Limb (tissue), 2 donors: ENCODE measurements around the gene VAMP2.
A peak's percentile ranks its signal among the peaks of the same experiment; 100 is the strongest.

Experiments
- DNase-seq, 2 donors: peaks; one replicate each; pipeline ENCODE4 v3.0.0-alpha.2; 2016; ENCODE audit errors: extremely low spot score in 2 of 2

Gene VAMP2

GRCh38 chr17:8123695-8124349, 38.9 kb downstream of the VAMP2 start, which contains the start of gene HES7:
Gene HES7, minus strand, starts transcription at chr17:8124106. Its CDS starts 22 bp downstream, at chr17:8124084.
- peak in 1 of 2 donors; percentile 55 for DNase-seq

DNA sequence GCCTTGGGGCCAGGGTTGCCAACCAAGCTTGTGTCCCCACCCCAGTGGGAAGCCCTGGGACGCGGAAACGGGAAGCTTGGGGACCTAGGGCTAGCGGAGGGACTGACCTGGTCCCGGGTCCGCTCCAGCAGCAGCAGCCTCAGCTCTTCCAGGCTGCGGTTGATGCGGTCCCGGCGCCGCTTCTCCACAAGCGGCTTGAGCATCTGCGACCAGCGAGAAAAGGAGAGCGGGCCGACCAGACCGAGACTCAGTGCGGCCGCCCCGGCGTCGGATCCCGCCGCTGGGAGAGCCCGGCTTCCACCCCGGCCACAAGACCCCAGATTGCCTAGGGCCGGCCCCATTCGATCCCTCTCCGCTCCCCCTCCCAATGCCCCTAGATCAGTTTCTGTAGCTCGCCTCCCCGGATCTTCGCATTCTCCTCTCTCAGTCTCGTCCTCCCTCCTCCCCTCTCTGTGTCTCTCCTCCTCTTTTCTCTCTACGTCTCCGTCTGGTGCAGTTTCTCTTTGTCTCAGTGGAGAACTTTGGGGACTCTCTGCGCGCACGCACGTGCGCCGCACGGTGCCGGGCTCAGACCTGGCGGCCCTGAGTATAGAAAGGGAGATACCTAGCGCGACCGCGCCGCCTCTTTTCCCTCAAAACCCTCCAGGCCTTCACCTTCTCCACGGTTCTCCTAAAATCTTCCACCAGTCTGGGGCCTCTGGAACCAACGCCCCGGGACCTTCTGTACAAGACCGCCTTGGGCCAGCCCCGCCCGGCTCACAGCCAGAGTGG, 39.6 kb downstream of the VAMP2 start:
- peak in 1 of 2 donors; percentile 54 for DNase-seq

DNA sequence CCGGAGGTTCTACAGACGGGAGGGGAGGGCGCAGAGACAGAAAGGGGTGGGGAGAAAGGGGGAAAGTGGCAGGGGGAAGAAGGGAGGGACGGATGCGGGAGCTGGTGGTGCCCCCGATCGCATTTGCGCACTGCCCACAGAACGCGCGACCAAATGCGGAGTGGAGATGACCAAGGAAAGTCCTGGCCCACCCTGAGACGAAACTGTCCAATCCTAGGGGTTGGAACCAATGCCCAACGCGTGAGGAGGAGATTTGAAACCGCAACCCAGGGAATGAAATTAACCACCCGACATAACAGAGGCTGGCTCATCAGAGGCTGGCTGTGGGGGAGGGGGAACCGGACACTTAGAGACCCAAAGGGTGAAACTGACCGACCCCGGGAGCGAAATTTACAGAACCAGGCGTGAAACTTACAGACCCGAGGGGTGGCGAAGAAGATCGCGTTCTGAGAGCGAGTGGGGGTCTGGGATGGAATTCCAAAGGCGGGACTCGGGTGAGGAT, 40.3 kb downstream of the VAMP2 start:
- DNase-seq: no peak

DNA sequence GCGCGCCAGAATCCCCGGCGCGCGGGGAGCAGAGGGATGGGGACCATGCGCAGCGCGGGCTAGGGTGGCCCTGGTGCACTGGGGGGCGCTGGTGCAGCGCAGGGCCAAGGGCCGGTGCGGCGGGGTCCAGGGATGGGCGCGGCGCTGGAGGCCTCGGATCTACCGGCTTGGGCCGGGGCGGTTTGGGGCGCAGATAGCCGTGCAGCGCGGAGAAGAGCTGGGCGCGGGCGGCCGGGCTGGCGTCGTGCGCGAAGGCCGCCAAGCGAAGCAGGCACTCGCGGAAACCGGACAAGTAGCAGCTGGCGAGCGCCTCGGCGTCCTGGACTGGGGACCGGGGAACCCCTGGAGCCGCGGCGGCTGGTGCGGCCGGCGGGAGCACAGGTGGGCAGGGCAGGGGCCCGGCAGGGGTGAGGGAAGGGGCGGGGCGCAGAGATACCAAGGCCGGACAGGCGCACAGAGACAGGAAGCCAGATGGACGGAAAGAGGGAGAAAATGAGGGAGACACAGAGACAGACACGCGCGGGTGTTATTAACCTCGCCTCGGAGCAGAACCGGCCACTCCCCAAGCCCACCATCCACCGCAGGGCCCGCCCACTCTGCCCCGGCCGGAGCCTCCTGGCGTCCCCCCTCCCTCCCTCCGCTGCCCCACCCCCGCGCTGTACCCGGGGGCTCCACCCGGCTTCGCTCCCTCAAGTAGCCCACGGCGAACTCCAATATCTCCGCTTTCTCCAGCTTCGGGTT, 40.9 kb downstream of the VAMP2 start:
- DNase-seq: peak in 1 of 2 donors; percentile 77

DNA sequence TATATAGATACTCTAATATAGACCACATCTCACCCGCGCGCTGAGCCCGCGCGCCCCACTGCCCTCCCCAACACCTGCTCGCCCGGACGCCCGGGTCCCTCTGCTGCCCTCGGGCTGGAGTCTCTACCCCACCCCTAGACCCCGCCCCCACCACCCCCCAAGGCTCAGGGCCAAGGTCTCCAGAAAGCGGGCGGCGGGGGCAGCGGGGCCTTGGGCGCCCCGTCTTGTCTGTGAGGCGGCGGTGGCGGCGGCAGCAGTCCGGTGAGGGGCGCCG, 41.4 kb downstream of the VAMP2 start:
- DNase-seq: no peak

GRCh38 chr17:8120520-8121406, 42.0 kb downstream of the VAMP2 start:
- peak in 1 of 2 donors; percentile 80 for DNase-seq

DNA sequence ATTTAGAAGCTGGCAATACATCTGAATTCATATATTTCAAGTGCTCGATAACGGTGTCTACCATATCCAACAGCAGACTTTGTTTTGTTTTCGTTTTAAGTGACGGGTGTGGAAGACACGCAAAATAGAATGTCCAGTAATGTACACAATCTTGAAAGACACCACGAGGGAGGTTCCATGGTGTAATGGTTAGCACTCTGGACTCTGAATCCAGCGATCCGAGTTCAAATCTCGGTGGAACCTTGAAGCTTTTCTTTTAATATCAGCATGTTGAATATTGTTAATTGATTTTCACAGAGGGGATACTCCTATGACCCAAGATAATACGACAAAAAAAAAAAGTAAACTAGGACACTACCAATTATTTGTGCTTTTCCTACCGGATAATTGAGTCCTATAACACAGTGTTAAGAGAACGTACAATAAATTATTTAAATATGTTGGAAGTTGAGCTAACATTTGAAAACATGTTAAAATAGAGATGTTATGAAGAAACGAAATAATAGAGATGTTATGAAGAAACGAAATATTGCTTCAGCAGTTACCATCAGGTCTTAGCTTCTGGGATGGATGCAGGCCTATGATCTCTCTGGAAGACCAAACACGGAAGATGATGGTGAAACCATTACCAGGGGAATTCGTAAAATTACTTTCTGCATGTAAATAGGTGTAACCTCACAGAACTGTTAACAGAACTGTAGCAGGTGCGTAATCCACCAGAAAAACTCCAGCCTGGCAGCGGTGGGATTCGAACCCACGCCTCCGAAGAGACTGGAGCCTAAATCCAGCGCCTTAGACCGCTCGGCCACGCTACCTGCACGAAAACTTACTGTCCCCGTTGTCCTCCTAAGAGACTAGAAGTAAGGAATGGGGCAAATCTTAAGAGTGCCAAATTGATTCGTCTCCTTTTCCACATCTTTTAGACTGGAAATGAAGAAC, 42.9 kb downstream of the VAMP2 start:
- peak; percentile 90 to 92 for DNase-seq

DNA sequence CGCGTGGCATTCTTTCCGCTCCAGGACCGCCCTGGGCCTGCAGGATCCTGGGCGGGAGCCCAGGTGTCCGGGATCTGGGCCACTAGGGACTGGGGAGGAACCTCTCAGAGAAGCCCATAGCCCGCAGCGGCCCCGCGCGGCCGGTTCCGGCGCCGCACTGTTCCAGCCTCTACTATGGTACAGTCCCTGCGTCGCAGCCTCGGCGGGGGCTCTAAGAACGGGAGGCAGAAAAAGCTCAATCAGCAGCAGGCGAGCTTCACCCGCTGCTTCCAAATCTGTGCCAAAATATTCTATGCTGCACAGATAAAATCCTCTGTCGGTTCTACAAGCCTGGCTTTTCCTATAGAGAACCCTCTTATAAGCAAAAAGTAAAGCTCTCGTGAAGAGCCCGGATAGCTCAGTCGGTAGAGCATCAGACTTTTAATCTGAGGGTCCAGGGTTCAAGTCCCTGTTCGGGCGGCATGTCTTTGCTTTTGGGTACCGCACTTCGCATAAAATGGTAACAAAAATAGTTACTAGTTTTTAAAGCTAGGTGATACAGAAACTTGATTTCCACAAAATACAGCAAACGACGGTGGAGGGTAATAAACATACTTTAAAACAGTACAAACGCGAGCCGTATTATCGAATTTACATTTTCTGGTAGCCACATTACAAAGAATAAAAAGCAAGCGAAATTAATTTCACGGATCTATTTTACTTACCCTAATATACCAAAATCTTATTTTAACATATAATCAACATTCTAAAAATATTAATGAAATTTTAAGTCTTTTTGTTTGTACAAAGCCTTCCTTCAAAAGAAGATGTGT, 43.8 kb downstream of the VAMP2 start:
- DNase-seq: peak; percentile 90 to 92

- peak in 1 of 2 donors; percentile 53 for DNase-seq
Measured at GRCh38 chr17:8117980-8118768, 44.6 kb downstream of the VAMP2 start, which contains the start of gene ALOXE3. Gene ALOXE3, minus strand, starts transcription at chr17:8118514. Its CDS starts 524 bp downstream, at chr17:8117990.

GRCh38 chr17:8117367-8117979, 45.3 kb downstream of the VAMP2 start:
- peak in 1 of 2 donors; percentile 34 for DNase-seq

GRCh38 chr17:8116776-8117175, 46.0 kb downstream of the VAMP2 start:
- DNase-seq: no peak

DNA sequence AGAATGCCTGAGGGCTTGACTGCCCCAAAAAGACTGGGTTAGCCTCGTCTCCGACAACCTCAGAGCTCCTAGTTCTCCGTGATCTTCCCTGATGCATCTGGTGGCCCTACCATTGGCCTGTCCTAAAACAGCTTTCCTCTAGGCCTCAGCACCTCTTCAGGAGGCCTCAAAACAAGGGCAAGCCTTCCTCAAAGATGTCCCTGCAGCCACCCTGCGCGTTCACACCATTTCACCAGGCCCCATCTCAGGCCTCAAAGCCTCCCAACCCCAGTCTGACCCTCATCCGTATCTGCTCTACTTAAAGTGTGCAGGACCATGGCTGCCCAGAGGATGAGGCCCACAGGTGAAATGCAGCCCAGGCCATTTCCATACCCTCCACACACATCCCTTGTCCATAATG, 51.8 kb downstream of the VAMP2 start:
- no peak for DNase-seq

GRCh38 chr17:8110456-8110804, 52.3 kb downstream of the VAMP2 start:
- DNase-seq: no peak

DNA sequence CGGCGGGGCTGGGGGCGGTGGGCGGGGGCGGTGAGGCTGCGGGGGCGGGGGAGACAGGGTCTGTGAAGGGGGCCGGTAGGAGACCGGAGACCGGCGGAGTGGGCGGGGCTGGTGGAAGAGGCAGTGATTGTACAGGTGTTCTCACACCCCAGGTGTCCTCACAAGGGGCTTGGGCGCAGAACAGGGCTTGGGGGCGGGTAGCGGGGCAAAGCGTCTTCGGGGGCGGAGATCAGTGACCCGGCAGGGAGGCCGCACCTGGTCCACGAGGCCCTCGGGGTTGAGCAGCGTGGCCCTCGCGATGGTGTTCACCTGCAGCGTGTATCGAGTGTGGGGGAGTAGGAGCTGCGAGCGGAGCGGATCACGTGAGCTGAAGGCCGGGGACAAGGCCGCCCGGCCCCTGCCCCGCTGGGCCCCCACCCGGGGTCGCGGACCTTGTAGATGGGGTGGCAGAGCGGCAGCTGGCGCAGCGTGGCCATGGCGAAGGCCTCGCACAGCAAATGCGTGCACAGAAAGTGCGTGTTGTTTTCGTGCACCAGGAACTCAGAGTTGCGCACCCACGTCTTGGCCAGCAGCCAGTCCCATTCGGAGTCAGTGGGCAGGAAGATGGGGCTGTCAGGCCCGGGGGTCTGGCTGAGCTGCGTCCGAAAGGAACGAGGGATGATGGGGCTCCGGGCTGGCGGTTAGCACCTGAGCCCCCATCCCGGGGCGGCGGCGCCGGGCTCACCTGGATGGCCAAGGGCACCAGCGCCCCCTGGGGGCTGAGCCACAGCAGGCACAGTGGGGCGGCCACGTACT, 52.9 kb downstream of the VAMP2 start:
- peak in 1 of 2 donors; percentile 70 for DNase-seq
